GM06990 (cell line): ENCODE data around the gene KRTAP10-2.

Experiments used
- DNase-seq: peaks from one replicate; pipeline ENCODE4 v3.0.0-alpha.2; 2011; ENCODE audit not compliant: insufficient read length; ENCODE audit errors: extremely low read depth
- H3K27me3 ChIP-seq: replicated peaks from 2 replicates; pipeline ENCODE4 v1.6.0; 2011; ENCODE audit warnings: low read length; ENCODE audit not compliant: control insufficient read depth, insufficient read depth
- H3K36me3 ChIP-seq: 2 replicates; pipeline ENCODE4 v1.5.1; 2011; ENCODE audit warnings: low read length; ENCODE audit not compliant: control insufficient read depth, insufficient read depth
- H3K4me3 ChIP-seq: replicated peaks from 2 replicates; pipeline ENCODE4 v1.5.1; 2011; ENCODE audit warnings: low read depth, mild to moderate bottlenecking, control low read depth, low read length
- CTCF ChIP-seq: IDR thresholded peaks from 2 replicates; pipeline ENCODE4 v1.5.1; 2011; ENCODE audit warnings: low read length, control low read depth, mild to moderate bottlenecking, inconsistent platforms; ENCODE audit not compliant: insufficient read depth, poor library complexity, severe bottlenecking

KRTAP10-2 gene

GRCh38 chr21:44572959-44573583 is 21.8 kb upstream of the KRTAP10-2 start:
- no peak for DNase-seq
- Histone ChIP-seq H3K27me3 (no peaks in the 10 kb centered on the region), H3K36me3 (no peaks in the 10 kb centered on the region), H3K4me3 (no peak overlapping the region)
- no peak for TF ChIP-seq CTCF

- Histone ChIP-seq H3K36me3 (no peaks in the 10 kb centered on the region), H3K27me3 (no peaks in the 10 kb centered on the region), H3K4me3 (no peak overlapping the region)
- DNase-seq = no peak
- no peak for TF ChIP-seq CTCF
Measured at GRCh38 chr21:44571844-44572782, 20.8 kb upstream of the KRTAP10-2 start.

GRCh38 chr21:44571296-44571695 is 20.0 kb upstream of the KRTAP10-2 start:
- Histone ChIP-seq H3K36me3 (no peaks in the 10 kb centered on the region), H3K4me3 (no peak overlapping the region), H3K27me3 (no peaks in the 10 kb centered on the region)
- no peak for DNase-seq
- TF ChIP-seq CTCF = no peak

GRCh38 chr21:44569861-44570517 is 18.7 kb upstream of the KRTAP10-2 start:
- DNase-seq = no peak
- TF ChIP-seq CTCF = no peak
- no peaks in the 10 kb centered on the region for H3K36me3 ChIP-seq
- no peaks in the 10 kb centered on the region for H3K27me3 ChIP-seq
- H3K4me3 ChIP-seq = no peak overlapping the region

GRCh38 chr21:44568667-44569556 is 17.6 kb upstream of the KRTAP10-2 start:
- H3K4me3 ChIP-seq = no peak overlapping the region
- no peak for TF ChIP-seq CTCF
- no peaks in the 10 kb centered on the region for H3K36me3 ChIP-seq
- DNase-seq = no peak
- no peaks in the 10 kb centered on the region for H3K27me3 ChIP-seq
